Measurements from ENCODE around the gene ME1.
A peak's percentile ranks its signal among the peaks of the same experiment; 100 is the strongest.

Gene ME1

GRCh38 chr6:83220121-83220520 is 210.7 kb downstream of the ME1 start:
- Histone ChIP-seq H3K4me2 (ENCODE audit: insufficient read depth, low read length, poor library complexity, severe bottlenecking) (no peak overlapping the region), H2BK12ac (ENCODE audit: low read length) (no peak overlapping the region)
- DNase-seq (ENCODE audit: low spot score) = no peak

GRCh38 chr6:83218646-83219045 is 212.2 kb downstream of the ME1 start:
- H3K23ac ChIP-seq (ENCODE audit: low read depth, low read length, poor library complexity) = no peak overlapping the region
- H3K4me3 ChIP-seq (ENCODE audit: low read length in 2 of 2) = no peak overlapping the region
- H2BK120ac ChIP-seq (ENCODE audit: low read depth, low read length) = no peak overlapping the region
- DNase-seq (ENCODE audit: low spot score) = no peak
- no peak overlapping the region for H4K8ac ChIP-seq (ENCODE audit: low read depth, low read length)
- no peak overlapping the region for H3K4ac ChIP-seq (ENCODE audit: low read length)
- H3K14ac ChIP-seq (ENCODE audit: low read length) = no peak overlapping the region
- H4K91ac ChIP-seq (ENCODE audit: low read depth, low read length, poor library complexity) = no peak overlapping the region
- no peak overlapping the region for H2AFZ ChIP-seq (ENCODE audit: low read length)
- H3K27ac ChIP-seq (replicated peaks; ENCODE audit: low read length) = no peak overlapping the region
- no peaks in the 10 kb centered on the region for H3K36me3 ChIP-seq (replicated peaks in 1 of 2; ENCODE audit: control insufficient read depth in 2 of 2, insufficient read depth in 2 of 2, low read length in 2 of 2)
- no peak overlapping the region for H2BK12ac ChIP-seq (ENCODE audit: low read length)
- no CpG with 5 or more reads among the region's 3 CpGs for WGBS, 2 donors (ENCODE audit: extremely low coverage in 2 of 2, insufficient read length in 2 of 2, insufficient replicate concordance in 1 of 2)
- peaks cover 0 to 26% (median 0%) of the 10 kb centered on the region in 3 experiments for H3K27me3 ChIP-seq (ENCODE audit: control insufficient read depth in 3 of 3, insufficient read depth in 3 of 3, low read depth in 1 of 3, low read length in 3 of 3)
- no peak overlapping the region for H2BK5ac ChIP-seq (ENCODE audit: low read length)
- no peak overlapping the region for H2AK5ac ChIP-seq (ENCODE audit: low read depth, low read length)
- no peak overlapping the region for H3K18ac ChIP-seq (ENCODE audit: low read length)
- no peaks in the 10 kb centered on the region for H3K4me1 ChIP-seq (ENCODE audit: control insufficient read depth in 2 of 2, insufficient read depth in 1 of 2, low read depth in 1 of 2, low read length in 2 of 2)
- no peak overlapping the region for H3K4me2 ChIP-seq (ENCODE audit: insufficient read depth, low read length, poor library complexity, severe bottlenecking)
- no peaks in the 10 kb centered on the region for H3K9me3 ChIP-seq (replicated peaks in 1 of 2; ENCODE audit: control insufficient read depth in 2 of 2, insufficient read depth in 1 of 2, low read depth in 1 of 2, low read length in 2 of 2)
- H3K79me1 ChIP-seq (ENCODE audit: low read depth, low read length) = no peaks in the 10 kb centered on the region
- no peak overlapping the region for H2BK15ac ChIP-seq (ENCODE audit: low read length)
- H3K9ac ChIP-seq (ENCODE audit: low read depth, low read length, poor library complexity) = no peak overlapping the region

More at GRCh38 chr6:83220121-83220520, 210.7 kb downstream of the ME1 start:
- no peak overlapping the region for H2BK15ac ChIP-seq (ENCODE audit: low read length)
- H3K79me1 ChIP-seq (ENCODE audit: low read depth, low read length) = no peaks in the 10 kb centered on the region
- no peak overlapping the region for H3K18ac ChIP-seq (ENCODE audit: low read length)
- no peak overlapping the region for H2AFZ ChIP-seq (ENCODE audit: low read length)
- H2BK120ac ChIP-seq (ENCODE audit: low read depth, low read length) = no peak overlapping the region
- no peak overlapping the region for H4K8ac ChIP-seq (ENCODE audit: low read depth, low read length)
- H3K23ac ChIP-seq (ENCODE audit: low read depth, low read length, poor library complexity) = no peak overlapping the region
- no peak overlapping the region for H3K4ac ChIP-seq (ENCODE audit: low read length)
- H2BK5ac ChIP-seq (ENCODE audit: low read length) = no peak overlapping the region
- H2AK5ac ChIP-seq (ENCODE audit: low read depth, low read length) = no peak overlapping the region
- H3K4me3 ChIP-seq (ENCODE audit: low read length in 2 of 2) = no peak overlapping the region
- H3K27ac ChIP-seq (replicated peaks; ENCODE audit: low read length) = no peak overlapping the region
- H3K4me1 ChIP-seq (ENCODE audit: control insufficient read depth in 2 of 2, insufficient read depth in 1 of 2, low read depth in 1 of 2, low read length in 2 of 2) = no peaks in the 10 kb centered on the region
- no peaks in the 10 kb centered on the region for H3K9me3 ChIP-seq (replicated peaks in 1 of 2; ENCODE audit: control insufficient read depth in 2 of 2, insufficient read depth in 1 of 2, low read depth in 1 of 2, low read length in 2 of 2)
- no peak overlapping the region for H3K14ac ChIP-seq (ENCODE audit: low read length)
- H3K36me3 ChIP-seq (replicated peaks in 1 of 2; ENCODE audit: control insufficient read depth in 2 of 2, insufficient read depth in 2 of 2, low read length in 2 of 2) = no peaks in the 10 kb centered on the region
- no peak overlapping the region for H4K91ac ChIP-seq (ENCODE audit: low read depth, low read length, poor library complexity)
- H3K27me3 ChIP-seq (ENCODE audit: control insufficient read depth in 3 of 3, insufficient read depth in 3 of 3, low read depth in 1 of 3, low read length in 3 of 3) = peaks cover 0 to 26% (median 0%) of the 10 kb centered on the region in 3 experiments
- no peak overlapping the region for H3K9ac ChIP-seq (ENCODE audit: low read depth, low read length, poor library complexity)

- Histone ChIP-seq H3K4me2 (ENCODE audit: insufficient read depth, low read length, poor library complexity, severe bottlenecking) (no peak overlapping the region), H3K4me1 (ENCODE audit: control insufficient read depth in 2 of 2, insufficient read depth in 1 of 2, low read depth in 1 of 2, low read length in 2 of 2) (no peaks in the 10 kb centered on the region), H3K9ac (ENCODE audit: low read depth, low read length, poor library complexity) (no peak overlapping the region), H2BK12ac (ENCODE audit: low read length) (no peak overlapping the region), H3K36me3 (replicated peaks in 1 of 2; ENCODE audit: control insufficient read depth in 2 of 2, insufficient read depth in 2 of 2, low read length in 2 of 2) (no peaks in the 10 kb centered on the region), H2BK120ac (ENCODE audit: low read depth, low read length) (no peak overlapping the region), H4K91ac (ENCODE audit: low read depth, low read length, poor library complexity) (no peak overlapping the region), H3K4ac (ENCODE audit: low read length) (no peak overlapping the region), H2AFZ (ENCODE audit: low read length) (no peak overlapping the region), H3K18ac (ENCODE audit: low read length) (no peak overlapping the region), H3K9me3 (replicated peaks in 1 of 2; ENCODE audit: control insufficient read depth in 2 of 2, insufficient read depth in 1 of 2, low read depth in 1 of 2, low read length in 2 of 2) (no peaks in the 10 kb centered on the region), H3K27me3 (ENCODE audit: control insufficient read depth in 3 of 3, insufficient read depth in 3 of 3, low read depth in 1 of 3, low read length in 3 of 3) (peaks cover 0 to 31% (median 0%) of the 10 kb centered on the region in 3 experiments), H2AK5ac (ENCODE audit: low read depth, low read length) (no peak overlapping the region), H3K23ac (ENCODE audit: low read depth, low read length, poor library complexity) (no peak overlapping the region), H3K14ac (ENCODE audit: low read length) (no peak overlapping the region), H4K8ac (ENCODE audit: low read depth, low read length) (no peak overlapping the region), H3K79me1 (ENCODE audit: low read depth, low read length) (no peaks in the 10 kb centered on the region), H2BK15ac (ENCODE audit: low read length) (no peak overlapping the region), H3K4me3 (ENCODE audit: low read length in 2 of 2) (no peak overlapping the region), H3K27ac (replicated peaks; ENCODE audit: low read length) (no peak overlapping the region), H2BK5ac (ENCODE audit: low read length) (no peak overlapping the region)
- DNase-seq (ENCODE audit: low spot score) = no peak
These were observed 214.0 kb downstream of the ME1 start for GRCh38 chr6:83216806-83217205.

- Histone ChIP-seq H4K8ac (ENCODE audit: low read depth, low read length) (no peak overlapping the region), H3K27ac (replicated peaks; ENCODE audit: low read length) (no peak overlapping the region), H2BK12ac (ENCODE audit: low read length) (no peak overlapping the region), H3K4me3 (ENCODE audit: low read length in 2 of 2) (no peak overlapping the region), H3K4me1 (ENCODE audit: control insufficient read depth in 2 of 2, insufficient read depth in 1 of 2, low read depth in 1 of 2, low read length in 2 of 2) (no peaks in the 10 kb centered on the region), H3K4ac (ENCODE audit: low read length) (no peak overlapping the region), H3K14ac (ENCODE audit: low read length) (no peak overlapping the region), H2BK15ac (ENCODE audit: low read length) (no peak overlapping the region), H4K91ac (ENCODE audit: low read depth, low read length, poor library complexity) (no peak overlapping the region), H3K23ac (ENCODE audit: low read depth, low read length, poor library complexity) (no peak overlapping the region), H3K9ac (ENCODE audit: low read depth, low read length, poor library complexity) (no peak overlapping the region), H2BK120ac (ENCODE audit: low read depth, low read length) (no peak overlapping the region), H3K18ac (ENCODE audit: low read length) (no peak overlapping the region), H3K79me1 (ENCODE audit: low read depth, low read length) (no peaks in the 10 kb centered on the region), H2AFZ (ENCODE audit: low read length) (peak overlapping the region; percentile 80), H2BK5ac (ENCODE audit: low read length) (no peak overlapping the region), H3K9me3 (replicated peaks in 1 of 2; ENCODE audit: control insufficient read depth in 2 of 2, insufficient read depth in 1 of 2, low read depth in 1 of 2, low read length in 2 of 2) (no peaks in the 10 kb centered on the region), H3K27me3 (ENCODE audit: control insufficient read depth in 3 of 3, insufficient read depth in 3 of 3, low read depth in 1 of 3, low read length in 3 of 3) (peaks cover 0 to 40% (median 0%) of the 10 kb centered on the region in 3 experiments), H3K4me2 (ENCODE audit: insufficient read depth, low read length, poor library complexity, severe bottlenecking) (no peak overlapping the region), H2AK5ac (ENCODE audit: low read depth, low read length) (no peak overlapping the region), H3K36me3 (replicated peaks in 1 of 2; ENCODE audit: control insufficient read depth in 2 of 2, insufficient read depth in 2 of 2, low read length in 2 of 2) (no peaks in the 10 kb centered on the region)
- DNase-seq (ENCODE audit: low spot score) = peak; percentile 48
- WGBS, 2 donors (ENCODE audit: extremely low coverage in 2 of 2, insufficient read length in 2 of 2, insufficient replicate concordance in 1 of 2) = no CpG with 5 or more reads among the region's 7 CpGs
These were observed 215.5 kb downstream of the ME1 start for GRCh38 chr6:83215131-83216047.

All from neuronal stem cell (in vitro differentiated cells).